SK-N-MC (cell line): Measurements from ENCODE around the gene KIFC3.

ENCODE experiments used
- EZH2 ChIP-seq: fragments of 200-600 bp; sonication (generic); IDR thresholded peaks from one replicate; pipeline ENCODE4 v1.6.1; 2017; ENCODE audit warnings: antibody characterized with exemption
- FOXP2 ChIP-seq: optimal IDR thresholded peaks from 2 replicates; pipeline ENCODE3; 2011; ENCODE audit warnings: mild to moderate bottlenecking, moderate library complexity; ENCODE audit not compliant: insufficient read depth; ENCODE audit errors: extremely low read length, control extremely low read depth
- POLR2AphosphoS5 ChIP-seq: IDR thresholded peaks from 2 replicates; pipeline ENCODE4 v1.6.1; 2012; ENCODE audit warnings: mild to moderate bottlenecking, low read depth, low read length, borderline replicate concordance

- TF ChIP-seq EZH2, result no peak
- no peak for TF ChIP-seq POLR2AphosphoS5
- TF ChIP-seq FOXP2, result no peak
Observed at GRCh38 chr16:57739756-57740422, 62.4 kb downstream of the KIFC3 start.
